IPS-NIHi11 (cell line): Measurements from ENCODE around the gene MORN5.

Experiments
- DNase-seq: peaks from one replicate; pipeline ENCODE4 v3.0.0; 2012; ENCODE audit warnings: mixed read lengths, low spot score

Gene MORN5

GRCh38 chr9:122124528-122124927, 35.2 kb upstream of the MORN5 start:
- DNase-seq = no peak

- peak; percentile 86 for DNase-seq
Measured at GRCh38 chr9:122125158-122125508, 34.6 kb upstream of the MORN5 start.

- no peak for DNase-seq
Measured at GRCh38 chr9:122125509-122126330, 34.0 kb upstream of the MORN5 start.

- peak; percentile 50 for DNase-seq
Measured at GRCh38 chr9:122126331-122127261, 33.1 kb upstream of the MORN5 start.

GRCh38 chr9:122127396-122127798, 32.3 kb upstream of the MORN5 start:
- DNase-seq = no peak

- DNase-seq = no peak
Measured at GRCh38 chr9:122128007-122128968, 31.4 kb upstream of the MORN5 start.

- DNase-seq = no peak
Measured at GRCh38 chr9:122128969-122129343, 30.8 kb upstream of the MORN5 start.

- no peak for DNase-seq
Measured at GRCh38 chr9:122129969-122130368, 29.7 kb upstream of the MORN5 start.

- DNase-seq = no peak
Measured at GRCh38 chr9:122130837-122131236, 28.9 kb upstream of the MORN5 start.

GRCh38 chr9:122131401-122132001, 28.2 kb upstream of the MORN5 start:
- DNase-seq = peak; percentile 79

GRCh38 chr9:122132539-122132938, 27.2 kb upstream of the MORN5 start:
- DNase-seq = no peak

- DNase-seq = no peak
Measured at GRCh38 chr9:122133263-122133983, 26.3 kb upstream of the MORN5 start.

GRCh38 chr9:122133984-122134535, 25.6 kb upstream of the MORN5 start:
- no peak for DNase-seq

GRCh38 chr9:122134822-122135528, 24.7 kb upstream of the MORN5 start:
- peak; percentile 60 for DNase-seq

GRCh38 chr9:122135529-122135859, 24.2 kb upstream of the MORN5 start:
- DNase-seq = no peak

GRCh38 chr9:122138560-122139268, 21.0 kb upstream of the MORN5 start:
- no peak for DNase-seq

- no peak for DNase-seq
Measured at GRCh38 chr9:122140368-122141193, 19.1 kb upstream of the MORN5 start.

GRCh38 chr9:122141671-122142070, 18.0 kb upstream of the MORN5 start:
- no peak for DNase-seq
